Calu3 (cell line): Measurements from ENCODE around the gene MRPS10. TPM values are rescaled to one million over a fixed set of nuclear protein-coding genes. Genes with fewer than 3 reads are reported as not detected.

Source experiments
- Bru-seq: library from RNA; stranded (reverse); fragments of 400-500 nt; gene quantifications from one replicate; lab custom pipeline; 2021; lab: Mats Ljungman, UMichigan
- BruChase-seq, 2 experiments: library from RNA; stranded (reverse); fragments of 400-500 nt; gene quantifications; one replicate each; lab custom pipeline; 2021; lab: Mats Ljungman, UMichigan
- BruUV-seq: library from RNA; stranded (reverse); fragments of 400-500 nt; replicated peaks from 2 replicates; lab custom pipeline; 2021; lab: Mats Ljungman, UMichigan
- CTCF ChIA-PET: fragments of 300-600 bp; sonication (Branson Sonifier 250); formaldehyde crosslinking; loops from one replicate; lab custom pipeline; 2022; ENCODE audit warnings: antibody characterized with exemption; lab: Charles Lee
- DNase-seq: peaks from one replicate; pipeline ENCODE4 v3.0.0; 2022
- H3K27ac Mint-ChIP-seq: one replicate; pipeline ENCODE4 v1.8.0; 2022; ENCODE audit warnings: mixed read lengths; ENCODE audit not compliant: unreplicated experiment
- H3K27me3 Mint-ChIP-seq: one replicate; pipeline ENCODE4 v1.8.0; 2022; ENCODE audit warnings: mixed read lengths; ENCODE audit not compliant: unreplicated experiment
- H3K36me3 Mint-ChIP-seq: one replicate; pipeline ENCODE4 v1.8.0; 2022; ENCODE audit warnings: mild to moderate bottlenecking, moderate library complexity, mixed read lengths; ENCODE audit not compliant: insufficient read depth, unreplicated experiment
- H3K4me1 Mint-ChIP-seq: one replicate; pipeline ENCODE4 v1.8.0; 2022; ENCODE audit warnings: mild to moderate bottlenecking, low read depth, mixed read lengths; ENCODE audit not compliant: unreplicated experiment
- H3K4me3 Mint-ChIP-seq: one replicate; pipeline ENCODE4 v1.8.0; 2022; ENCODE audit warnings: mild to moderate bottlenecking, low read depth, moderate library complexity, mixed read lengths; ENCODE audit not compliant: unreplicated experiment
- H3K9me3 Mint-ChIP-seq: one replicate; pipeline ENCODE4 v1.8.0; 2022; ENCODE audit warnings: low read depth, mixed read lengths; ENCODE audit not compliant: unreplicated experiment
- CTCF ChIP-seq: fragments of 200-600 bp; IDR thresholded peaks from one replicate; pipeline ENCODE4 v1.8.0; 2022; ENCODE audit warnings: antibody characterized with exemption; ENCODE audit not compliant: unreplicated experiment
- intact Hi-C: fragments of 100-400 bp; cut with micrococcal nuclease; formaldehyde crosslinking; loops from one replicate; pipeline ENCODE4 v1.10.0; 2022; ENCODE audit not compliant: unreplicated experiment
- long read RNA-seq: library from polyadenylated mRNA; stranded (forward); transcript quantifications from one replicate; pipeline ENCODE4 v2.0.0, GENCODE V29; 2022
- total RNA-seq: library from RNA; stranded (reverse); gene quantifications from 2 replicates; pipeline ENCODE4 v1.2.3, GENCODE V29; 2022

The MRPS10 gene
- total RNA-seq (48.1 and 50.0 TPM in 2 replicates), Bru-seq, nascent RNA (percentile 88 among the genes with signal in this experiment), BruChase-seq, experiment 1, labeled RNA remaining after a 6-hour chase (percentile 96 among the genes with signal in this experiment), BruChase-seq, experiment 2, labeled RNA remaining after a 2-hour chase (percentile 92 among the genes with signal in this experiment)
- long read RNA-seq, transcript MRPS10-201 (7 exons, 2,110 nt), result major isoform, 134 of 210 reads
- long read RNA-seq, partial matches to known transcripts, result 13 of 210 reads
- long read RNA-seq, other reads (novel, unspliced or antisense), result 63 of 210 reads

- no peak for TF ChIP-seq CTCF
- TSS peak; percentile 72 for BruUV-seq
- Mint-ChIP-seq H3K4me1 (peaks cover 33% of the 10 kb centered on the region), H3K27ac (peak within 1 kb of the TSS; percentile 99), H3K27me3 (no peaks in the 10 kb centered on the region), H3K9me3 (no peaks in the 10 kb centered on the region), H3K36me3 (peaks cover 39% of the 10 kb centered on the region), H3K4me3 (peak within 1 kb of the TSS; percentile 96)
- peak; percentile 95 for DNase-seq
- intact Hi-C loops, result loop anchor here (10.0 kb wide), 2 partner anchors 433 to 657 kb away; partner anchors contain the start of genes PRICKLE4, RPL7L1 and TOMM6
- CTCF ChIA-PET, result interaction anchor here (0.6 to 1.5 kb wide), 5 partner anchors 12 to 330 kb away, joined by 3 to 6 read pairs (median 5); no protein-coding TSS in a partner anchor
Observed at GRCh38 chr6:42217519-42218367, at the start of gene MRPS10. Gene MRPS10, minus strand, starts transcription at chr6:42217861. Its CDS starts 12 bp downstream, at chr6:42217849.

- intact Hi-C loops, result no loop called here
- Mint-ChIP-seq H3K27me3 (no peaks in the 10 kb centered on the region), H3K4me1 (no peaks in the 10 kb centered on the region), H3K9me3 (no peaks in the 10 kb centered on the region), H3K27ac (no peak overlapping the region), H3K4me3 (no peak overlapping the region), H3K36me3 (no peaks in the 10 kb centered on the region)
- no peak for TF ChIP-seq CTCF
- no TSS peak for BruUV-seq
- CTCF ChIA-PET, result no interaction called here
- DNase-seq, result no peak
Observed at GRCh38 chr6:42266538-42266937, 48.9 kb upstream of the MRPS10 start.

GRCh38 chr6:42264852-42265390 is 47.3 kb upstream of the MRPS10 start:
- TF ChIP-seq CTCF, result no peak
- no peaks in the 10 kb centered on the region for H3K4me1 Mint-ChIP-seq
- CTCF ChIA-PET, result interaction anchor here (0.6 to 1.1 kb wide), 2 partner anchors 142 to 283 kb away, joined by 3 to 4 read pairs; no protein-coding TSS in a partner anchor

More at GRCh38 chr6:42264852-42265390, 47.3 kb upstream of the MRPS10 start:
- BruUV-seq, result no TSS peak
- intact Hi-C loops, result loop anchor here (5.0 kb wide), 1 partner anchor 282 kb away; no protein-coding TSS in a partner anchor
- no peak for DNase-seq
- H3K4me3 Mint-ChIP-seq, result no peak overlapping the region
- no peak overlapping the region for H3K27ac Mint-ChIP-seq
- no peaks in the 10 kb centered on the region for H3K36me3 Mint-ChIP-seq
- H3K9me3 Mint-ChIP-seq, result no peaks in the 10 kb centered on the region
- H3K27me3 Mint-ChIP-seq, result no peaks in the 10 kb centered on the region
